GM12892 (cell line): ENCODE results near the gene SLC66A2.

Experiments
- DNase-seq: peaks from one replicate; pipeline ENCODE4 v3.0.0; 2011; ENCODE audit not compliant: insufficient read length
- FAIRE-seq: peaks from 2 replicates; lab custom pipeline; 2011; peaks lifted over from hg19 to GRCh38; lab: Jason Lieb, UNC
- POLR2A ChIP-seq: IDR thresholded peaks from 2 replicates; pipeline ENCODE4 v1.6.1; 2011; ENCODE audit warnings: low read depth, low read length, control low read depth
- POLR2AphosphoS5 ChIP-seq: IDR thresholded peaks from 2 replicates; pipeline ENCODE4 v1.6.1; 2011; ENCODE audit warnings: low read depth, low read length, control low read depth
- TAF1 ChIP-seq: IDR thresholded peaks from 2 replicates; pipeline ENCODE4 v1.6.1; 2011; ENCODE audit warnings: low read depth, mild to moderate bottlenecking, control low read depth, low read length, borderline replicate concordance

SLC66A2 gene

GRCh38 chr18:79940126-79940813 is 11.2 kb downstream of the SLC66A2 start:
- TF ChIP-seq POLR2A: no peak
- TF ChIP-seq POLR2AphosphoS5: no peak
- no peak for TF ChIP-seq TAF1
- DNase-seq (no peak), FAIRE-seq (no peak)

- no peak for FAIRE-seq
- no peak for DNase-seq
- TF ChIP-seq POLR2A (no peak), TAF1 (no peak), POLR2AphosphoS5 (no peak)
These were observed 12.4 kb downstream of the SLC66A2 start for GRCh38 chr18:79939096-79939495.

- no peak for DNase-seq
- no peak for TF ChIP-seq POLR2AphosphoS5
- FAIRE-seq: no peak
These were observed 13.3 kb downstream of the SLC66A2 start for GRCh38 chr18:79938196-79938595.

- no peak for DNase-seq
- no peak for TF ChIP-seq POLR2AphosphoS5
- no peak for TF ChIP-seq POLR2A
- TF ChIP-seq TAF1: no peak
- no peak for FAIRE-seq
These were observed 14.2 kb downstream of the SLC66A2 start for GRCh38 chr18:79937103-79937860.

- TF ChIP-seq TAF1 (no peak), POLR2A (no peak), POLR2AphosphoS5 (no peak)
- DNase-seq: no peak
These were observed 14.8 kb downstream of the SLC66A2 start for GRCh38 chr18:79936641-79937040.

GRCh38 chr18:79935925-79936324 is 15.5 kb downstream of the SLC66A2 start:
- DNase-seq (no peak), FAIRE-seq (no peak)
- TF ChIP-seq POLR2A (no peak), POLR2AphosphoS5 (no peak), TAF1 (no peak)

More at GRCh38 chr18:79936641-79937040, 14.8 kb downstream of the SLC66A2 start:
- FAIRE-seq: no peak

- TF ChIP-seq TAF1 (no peak), POLR2A (no peak), POLR2AphosphoS5 (no peak)
- no peak for FAIRE-seq
- DNase-seq: no peak
These were observed 16.0 kb downstream of the SLC66A2 start for GRCh38 chr18:79935499-79935898.

- FAIRE-seq: no peak
- DNase-seq: no peak
- TF ChIP-seq POLR2A (no peak), TAF1 (no peak), POLR2AphosphoS5 (no peak)
These were observed 16.4 kb downstream of the SLC66A2 start for GRCh38 chr18:79935098-79935480.

- no peak for FAIRE-seq
- TF ChIP-seq POLR2A: no peak
- TF ChIP-seq TAF1: no peak
- TF ChIP-seq POLR2AphosphoS5: no peak
- no peak for DNase-seq
These were observed 16.9 kb downstream of the SLC66A2 start for GRCh38 chr18:79934311-79935097.

- FAIRE-seq (no peak), DNase-seq (no peak)
- no peak for TF ChIP-seq TAF1
- no peak for TF ChIP-seq POLR2AphosphoS5
- no peak for TF ChIP-seq POLR2A
These were observed 17.7 kb downstream of the SLC66A2 start for GRCh38 chr18:79933765-79934164.

GRCh38 chr18:79932907-79933306 is 18.5 kb downstream of the SLC66A2 start:
- DNase-seq (no peak), FAIRE-seq (no peak)
- TF ChIP-seq TAF1 (no peak), POLR2A (no peak), POLR2AphosphoS5 (no peak)

GRCh38 chr18:79931475-79931874 is 20.0 kb downstream of the SLC66A2 start:
- TF ChIP-seq POLR2A (no peak), TAF1 (no peak), POLR2AphosphoS5 (no peak)
- DNase-seq (no peak), FAIRE-seq (no peak)
